HCT116 (cell line): ENCODE results near the gene CXCL10. TPM values are rescaled to one million over a fixed set of nuclear protein-coding genes. Genes with fewer than 3 reads are reported as not detected.
A peak's percentile ranks its signal among the peaks of the same experiment; 100 is the strongest.

Source experiments
- ATAC-seq: fragments of 200-7000 bp; cut with Tn5 transposase; 2 replicates; pipeline ENCODE4 v1.9.1; 2020; ENCODE audit warnings: mild to moderate bottlenecking, moderate library complexity
- BruUV-seq: library from RNA; stranded (reverse); fragments of 400-500 nt; replicated peaks from 2 replicates; lab custom pipeline; 2021; lab: Mats Ljungman, UMichigan
- CTCF ChIA-PET: fragments of 300-600 bp; sonication (Branson Sonifier 250); formaldehyde crosslinking; loops from one replicate; lab custom pipeline; 2021; ENCODE audit warnings: antibody characterized with exemption; lab: Charles Lee
- POLR2A ChIA-PET: fragments of 300-600, 350-600 bp; sonication (Branson Sonifier 250); formaldehyde crosslinking; loops from one replicate; lab custom pipeline; 2021; ENCODE audit warnings: antibody characterized with exemption; lab: Charles Lee
- RAD21 ChIA-PET, 2 experiments: fragments of 300-600 bp; sonication (Branson Sonifier 250); formaldehyde crosslinking; loops; one replicate each; lab custom pipeline; 2023; ENCODE audit warnings: low total read pairs in 2 of 2; ENCODE audit not compliant: uncharacterized antibody in 2 of 2, unreplicated experiment in 2 of 2, low non-redundant PET in 1 of 2; lab: Charles Lee
- DNase-seq: peaks from one replicate; pipeline ENCODE4 v3.0.0-alpha.2; 2010; ENCODE audit warnings: low read depth, low spot score
- H2AFZ ChIP-seq: fragments of 200-600 bp; shearing (Covaris generic), sonication (generic); 2 replicates; pipeline ENCODE4 v1.6.1; 2017; ENCODE audit warnings: low read depth, mixed run types, mixed read lengths, antibody characterized with exemption, low read length; ENCODE audit not compliant: poor library complexity, severe bottlenecking
- H3K27ac ChIP-seq: 2 replicates; pipeline ENCODE4 v1.5.1; 2012; ENCODE audit warnings: low read depth, low read length
- H3K27me3 ChIP-seq: fragments of 200-600 bp; sonication (generic); 2 replicates; pipeline ENCODE4 v1.6.1; 2016; ENCODE audit warnings: mixed run types, low read length, mixed read lengths; ENCODE audit not compliant: insufficient read depth
- H3K36me3 ChIP-seq, 2 experiments: fragments of 200-500 bp in 1 of 2; fragments of 200-600 bp in 1 of 2; sonication (Bioruptor generic) in 1 of 2; sonication (generic) in 1 of 2; 2 replicates each; pipeline versions ENCODE4 v1.5.1 to v1.6.1; 2014 to 2016; ENCODE audit warnings: low read length in 2 of 2, inconsistent platforms in 1 of 2, mixed read lengths in 1 of 2, mixed run types in 1 of 2; ENCODE audit not compliant: insufficient read depth in 2 of 2, control insufficient read depth in 1 of 2
- H3K4me1 ChIP-seq, 2 experiments: fragments of 200-600 bp in 1 of 2; sonication (generic) in 1 of 2; 2 replicates each; pipeline versions ENCODE4 v1.5.1 to v1.6.1; 2012 to 2017; ENCODE audit warnings: low read length in 2 of 2, inconsistent platforms in 1 of 2, mild to moderate bottlenecking in 1 of 2, mixed read lengths in 1 of 2, mixed run types in 1 of 2, moderate library complexity in 1 of 2; ENCODE audit not compliant: insufficient read depth in 2 of 2, control insufficient read depth in 1 of 2
- H3K4me2 ChIP-seq: fragments of 200-600 bp; sonication (generic); 2 replicates; pipeline ENCODE4 v1.6.1; 2017; ENCODE audit warnings: mixed run types, low read length, mixed read lengths
- H3K4me3 ChIP-seq, 2 experiments: fragments of 200-600 bp in 1 of 2; sonication (generic) in 1 of 2; replicated peaks in 1 of 2; 2 replicates each; pipeline ENCODE4 v1.5.1; 2011 to 2016; ENCODE audit warnings: low read length in 2 of 2, control low read depth in 1 of 2, low read depth in 1 of 2, mild to moderate bottlenecking in 1 of 2, mixed read lengths in 1 of 2, mixed run types in 1 of 2
- H3K79me2 ChIP-seq: fragments of 200-600 bp; sonication (generic); 2 replicates; pipeline ENCODE4 v1.6.1; 2017; ENCODE audit warnings: mild to moderate bottlenecking, mixed run types, low read length, moderate library complexity, mixed read lengths; ENCODE audit not compliant: insufficient read depth
- H3K9ac ChIP-seq: fragments of 200-600 bp; sonication (generic); 2 replicates; pipeline ENCODE4 v1.6.1; 2016; ENCODE audit warnings: low read length, mixed read lengths
- H3K9me2 ChIP-seq: fragments of 200-600 bp; sonication (generic), shearing (Covaris generic); 2 replicates; pipeline ENCODE4 v1.6.1; 2017; ENCODE audit warnings: mixed run types, mild to moderate bottlenecking, moderate library complexity; ENCODE audit not compliant: insufficient read depth
- H3K9me3 ChIP-seq, 2 experiments: fragments of 200-500 bp in 1 of 2; fragments of 200-600 bp in 1 of 2; sonication (Bioruptor generic) in 1 of 2; sonication (generic) in 1 of 2; 2 replicates each; pipeline ENCODE4 v1.6.1; 2014 to 2017; ENCODE audit warnings: low read length in 2 of 2, mixed read lengths in 2 of 2, inconsistent platforms in 1 of 2, low read depth in 1 of 2, mild to moderate bottlenecking in 1 of 2, mixed run types in 1 of 2, moderate library complexity in 1 of 2; ENCODE audit not compliant: control insufficient read depth in 1 of 2, insufficient read depth in 1 of 2
- H4K20me1 ChIP-seq: fragments of 200-600 bp; sonication (generic), shearing (Covaris generic); 2 replicates; pipeline ENCODE4 v1.6.1; 2017; ENCODE audit warnings: mixed run types, mild to moderate bottlenecking, moderate library complexity; ENCODE audit not compliant: insufficient read depth
- FOSL1 ChIP-seq: IDR thresholded peaks from 2 replicates; pipeline ENCODE4 v1.6.1; 2012; ENCODE audit warnings: low read depth
- JUND ChIP-seq: IDR thresholded peaks from 2 replicates; pipeline ENCODE4 v1.6.1; 2012
- RAD21 ChIP-seq: IDR thresholded peaks from 2 replicates; pipeline ENCODE4 v1.6.1; 2012; ENCODE audit warnings: low read depth, mild to moderate bottlenecking
- SIN3A ChIP-seq: IDR thresholded peaks from 2 replicates; pipeline ENCODE4 v1.6.1; 2012; ENCODE audit warnings: low read depth
- SRF ChIP-seq: IDR thresholded peaks from 2 replicates; pipeline ENCODE4 v1.6.1; 2012; ENCODE audit warnings: low read depth
- intact Hi-C: fragments of 100-400 bp; cut with micrococcal nuclease; formaldehyde crosslinking; loops from 2 replicates; pipeline ENCODE4 v1.10.0; 2022
- total RNA-seq: library from RNA; stranded (reverse); gene quantifications from one replicate; pipeline ENCODE4 v1.2.1, GENCODE V29; 2021; ENCODE audit not compliant: unreplicated experiment
- TF ChIP-seq, protein P1 (sequence below): IDR thresholded peaks from 2 replicates; pipeline ENCODE4 v1.6.1; 2012

Gene CXCL10
- total RNA-seq, 1 experiment from 2014 or later = not detected

DNA sequence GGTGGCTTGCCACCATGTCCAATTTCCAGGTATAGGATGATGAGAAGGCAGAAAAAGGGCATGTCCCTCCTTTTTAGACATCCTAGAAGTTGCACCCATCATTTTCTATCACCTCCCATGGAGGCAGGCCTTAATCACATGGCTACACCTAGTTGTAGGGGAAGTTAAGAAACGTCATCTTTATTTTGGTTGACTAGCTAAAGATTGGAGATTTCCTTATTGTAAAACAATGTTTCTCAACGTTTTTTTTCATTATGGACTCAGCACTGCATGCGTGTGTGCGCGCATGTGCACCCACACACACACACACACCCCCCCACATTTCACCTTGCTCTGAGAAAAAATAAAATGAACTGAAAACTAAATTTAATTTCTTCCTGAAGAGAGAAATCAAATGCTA is 14.0 kb downstream of the CXCL10 start:
- Histone ChIP-seq H3K27ac (no peak overlapping the region), H3K79me2 (no peaks in the 10 kb centered on the region), H3K4me2 (no peak overlapping the region), H3K9me3 (no peaks in the 10 kb centered on the region), H3K4me1 (peaks cover 0 to 8% of the 10 kb centered on the region in 2 experiments; a peak in 1 of 4 replicates), H2AFZ (no peak overlapping the region), H3K27me3 (no peaks in the 10 kb centered on the region), H3K36me3 (no peaks in the 10 kb centered on the region), H3K4me3 (no peak overlapping the region), H3K9ac (no peak overlapping the region), H4K20me1 (no peaks in the 10 kb centered on the region), H3K9me2 (no peaks in the 10 kb centered on the region)
- ChIA-PET RAD21 (no interaction called here), POLR2A (no interaction called here), CTCF (no interaction called here)
- intact Hi-C loops = no loop called here
- DNase-seq = no peak
- BruUV-seq = no TSS peak
- no peak for TF ChIP-seq RAD21
- TF ChIP-seq, protein P1, sequence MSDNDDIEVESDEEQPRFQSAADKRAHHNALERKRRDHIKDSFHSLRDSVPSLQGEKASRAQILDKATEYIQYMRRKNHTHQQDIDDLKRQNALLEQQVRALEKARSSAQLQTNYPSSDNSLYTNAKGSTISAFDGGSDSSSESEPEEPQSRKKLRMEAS = no peak
- no peak for TF ChIP-seq SIN3A
- TF ChIP-seq JUND = no peak
- ATAC-seq = no peak

- no peak for DNase-seq
These were observed 16.0 kb downstream of the CXCL10 start, which contains the start of gene CXCL9 for GRCh38 chr4:76007089-76007862. TSS of gene CXCL9 (minus strand) at chr4:76007509. CDS start at chr4:76007449, 60 bp downstream.

More at GRCh38 chr4:76007089-76007862, 16.0 kb downstream of the CXCL10 start, which contains the start of gene CXCL9:
- peak within 1 kb of the TSS; percentile 1; the same call in 1 of the 2 replicates for H3K4me2 ChIP-seq
- ChIA-PET RAD21 (no interaction called here), CTCF (no interaction called here), POLR2A (no interaction called here)
- H3K4me3 ChIP-seq = no peak within 1 kb of the TSS
- H3K79me2 ChIP-seq = no peaks in the 10 kb centered on the region
- BruUV-seq = no TSS peak
- H3K9ac ChIP-seq = no peak within 1 kb of the TSS
- H3K4me1 ChIP-seq = peaks cover 0 to 8% of the 10 kb centered on the region in 2 experiments; a peak in 1 of 4 replicates
- intact Hi-C loops = no loop called here
- H3K27ac ChIP-seq = no peak within 1 kb of the TSS
- no peaks in the 10 kb centered on the region for H3K36me3 ChIP-seq
- H3K27me3 ChIP-seq = no peaks in the 10 kb centered on the region
- H4K20me1 ChIP-seq = no peaks in the 10 kb centered on the region
- H3K9me3 ChIP-seq = no peaks in the 10 kb centered on the region
- H3K9me2 ChIP-seq = no peaks in the 10 kb centered on the region
- TF ChIP-seq JUND (0 out of 2 replicates have a peak, but pooled peaks have one; percentile 12), FOSL1 (no peak), SRF (no peak), RAD21 (no peak)
- ATAC-seq = peak; percentile 47; the same call in 1 of the 2 replicates
- no peak within 1 kb of the TSS for H2AFZ ChIP-seq
